Muscle layer of duodenum (tissue), 2 donors: ENCODE results near the gene UBR4.

ENCODE experiments used
- H3K27ac ChIP-seq: one replicate; pipeline ENCODE4 v1.7.0; 2013; ENCODE audit warnings: mild to moderate bottlenecking, low read length
- H3K27me3 ChIP-seq: one replicate; pipeline ENCODE4 v1.7.0; 2013; ENCODE audit warnings: low read depth, mild to moderate bottlenecking, control low read depth, low read length
- H3K36me3 ChIP-seq, 2 donors: one replicate each; pipeline ENCODE4 v1.7.0; 2013; ENCODE audit warnings: low read length in 2 of 2, control low read depth in 1 of 2, mild to moderate bottlenecking in 1 of 2; ENCODE audit not compliant: insufficient read depth in 2 of 2, control insufficient read depth in 1 of 2
- H3K4me1 ChIP-seq, 2 donors: one replicate each; pipeline ENCODE4 v1.7.0; 2013; ENCODE audit warnings: low read length in 2 of 2, mild to moderate bottlenecking in 2 of 2, control low read depth in 1 of 2, moderate library complexity in 1 of 2; ENCODE audit not compliant: insufficient read depth in 2 of 2, control insufficient read depth in 1 of 2
- H3K4me3 ChIP-seq, 2 donors: one replicate each; pipeline ENCODE4 v1.7.0; 2013; ENCODE audit warnings: low read length in 2 of 2, low read depth in 1 of 2, mild to moderate bottlenecking in 1 of 2
- H3K9me3 ChIP-seq, 2 donors: one replicate each; pipeline ENCODE4 v1.7.0; 2013; ENCODE audit warnings: low read length in 2 of 2, control low read depth in 1 of 2, mild to moderate bottlenecking in 1 of 2; ENCODE audit not compliant: control insufficient read depth in 1 of 2
- donor health status: healthy.

The UBR4 gene

GRCh38 chr1:19164274-19165015 lies 45.6 kb downstream of the UBR4 start:
- Histone ChIP-seq H3K4me3 (no peak overlapping the region), H3K9me3 (no peaks in the 10 kb centered on the region), H3K27me3 (no peaks in the 10 kb centered on the region), H3K27ac (no peak overlapping the region), H3K4me1 (peaks cover 0 to 9% of the 10 kb centered on the region in 2 donors), H3K36me3 (peaks cover 95 to 100% of the 10 kb centered on the region in 2 donors)

- Histone ChIP-seq H3K27me3 (no peaks in the 10 kb centered on the region), H3K4me1 (peaks cover 0 to 9% of the 10 kb centered on the region in 2 donors), H3K27ac (no peak overlapping the region), H3K9me3 (no peaks in the 10 kb centered on the region), H3K4me3 (no peak overlapping the region), H3K36me3 (peaks cover 94 to 100% of the 10 kb centered on the region in 2 donors)
Observed at GRCh38 chr1:19163261-19163660, 46.8 kb downstream of the UBR4 start.

DNA sequence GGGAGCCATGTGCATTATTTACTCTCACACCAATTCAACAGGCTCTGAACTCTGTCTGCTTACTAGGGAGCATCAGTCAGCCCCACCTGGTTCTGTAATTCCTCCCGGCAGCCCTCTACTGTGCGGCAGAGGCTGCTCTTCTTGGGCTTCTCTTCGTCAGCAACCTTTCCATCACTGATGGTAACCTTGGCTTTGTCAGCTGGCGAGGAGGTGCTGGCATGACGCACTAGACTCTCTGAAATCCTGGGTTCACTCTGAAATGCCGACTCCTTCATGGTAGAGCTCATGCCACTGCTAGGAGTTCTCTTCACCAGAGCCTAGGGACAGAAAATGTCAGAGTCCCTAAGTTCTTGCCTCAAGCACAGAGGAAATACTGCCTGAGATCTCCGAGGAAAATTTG lies 49.2 kb downstream of the UBR4 start:
- Histone ChIP-seq H3K36me3 (peaks cover 96 to 100% of the 10 kb centered on the region in 2 donors), H3K4me3 (no peak overlapping the region), H3K27me3 (no peaks in the 10 kb centered on the region), H3K9me3 (no peaks in the 10 kb centered on the region), H3K4me1 (peaks cover 0 to 9% of the 10 kb centered on the region in 2 donors), H3K27ac (no peak overlapping the region)

- no peak overlapping the region for H3K4me3 ChIP-seq
- no peaks in the 10 kb centered on the region for H3K4me1 ChIP-seq
- H3K36me3 ChIP-seq, result peaks cover 96 to 99% of the 10 kb centered on the region in 2 donors
- no peak overlapping the region for H3K27ac ChIP-seq
- no peaks in the 10 kb centered on the region for H3K27me3 ChIP-seq
- H3K9me3 ChIP-seq, result no peaks in the 10 kb centered on the region
Observed at GRCh38 chr1:19157653-19158052, 52.4 kb downstream of the UBR4 start.

- H3K4me1 ChIP-seq, result no peaks in the 10 kb centered on the region
- no peak overlapping the region for H3K27ac ChIP-seq
- H3K27me3 ChIP-seq, result no peaks in the 10 kb centered on the region
- peaks cover 96 to 99% of the 10 kb centered on the region in 2 donors for H3K36me3 ChIP-seq
- no peak overlapping the region for H3K4me3 ChIP-seq
- no peaks in the 10 kb centered on the region for H3K9me3 ChIP-seq
Observed at GRCh38 chr1:19156676-19157075, 53.4 kb downstream of the UBR4 start.

- Histone ChIP-seq H3K4me1 (no peaks in the 10 kb centered on the region), H3K9me3 (no peaks in the 10 kb centered on the region), H3K4me3 (no peak overlapping the region), H3K36me3 (peaks cover 96 to 99% of the 10 kb centered on the region in 2 donors), H3K27me3 (no peaks in the 10 kb centered on the region), H3K27ac (no peak overlapping the region)
Observed at GRCh38 chr1:19154876-19155275, 55.2 kb downstream of the UBR4 start.

DNA sequence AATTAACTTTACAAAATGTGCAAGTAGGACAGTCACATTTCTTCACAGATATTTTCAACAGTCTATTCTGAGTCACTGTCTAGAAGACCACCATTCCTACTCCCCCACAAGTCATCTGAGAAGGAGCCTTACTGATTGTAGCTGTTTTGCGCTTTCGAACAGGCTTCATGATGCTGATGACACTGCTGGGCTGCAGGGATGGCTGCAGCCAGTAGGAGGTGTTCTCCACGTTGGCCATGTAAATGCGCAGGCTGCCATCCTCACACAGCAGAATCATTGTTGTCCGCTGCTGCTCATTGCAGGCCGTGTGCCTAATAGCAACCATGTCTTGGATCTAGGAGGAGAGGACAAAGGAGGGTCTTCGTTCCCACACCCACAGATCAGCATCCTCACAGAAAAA lies 56.9 kb downstream of the UBR4 start:
- Histone ChIP-seq H3K27me3 (no peaks in the 10 kb centered on the region), H3K36me3 (peaks cover 99% of the 10 kb centered on the region in 2 donors), H3K9me3 (no peaks in the 10 kb centered on the region), H3K4me1 (no peaks in the 10 kb centered on the region), H3K4me3 (no peak overlapping the region), H3K27ac (no peak overlapping the region)

GRCh38 chr1:19151537-19151936 lies 58.5 kb downstream of the UBR4 start:
- Histone ChIP-seq H3K27ac (no peak overlapping the region), H3K9me3 (no peaks in the 10 kb centered on the region), H3K27me3 (no peaks in the 10 kb centered on the region), H3K4me3 (no peak overlapping the region), H3K36me3 (peaks cover 99% of the 10 kb centered on the region in 2 donors), H3K4me1 (no peaks in the 10 kb centered on the region)

DNA sequence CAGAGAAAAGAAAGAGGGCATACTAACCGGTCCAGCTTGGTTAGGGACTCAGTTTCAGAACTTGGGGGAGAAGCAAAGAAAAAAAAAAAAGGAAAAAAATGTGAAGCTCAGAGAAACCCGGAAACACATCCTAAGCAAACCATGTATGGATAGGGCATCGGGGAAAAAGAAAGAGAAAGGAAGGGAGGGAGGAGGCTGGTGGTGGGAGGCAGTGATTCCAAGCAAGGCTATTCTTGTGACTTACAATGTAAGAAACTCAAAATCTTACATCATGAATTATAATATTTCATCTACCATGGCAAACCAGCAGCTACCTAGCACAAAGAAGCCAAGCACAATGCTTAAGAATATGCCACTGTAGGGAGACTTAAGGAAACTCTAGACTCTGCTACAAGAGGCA lies 60.3 kb downstream of the UBR4 start:
- H3K4me1 ChIP-seq, result no peaks in the 10 kb centered on the region
- H3K36me3 ChIP-seq, result peaks cover 99% of the 10 kb centered on the region in 2 donors
- no peaks in the 10 kb centered on the region for H3K9me3 ChIP-seq
- no peak overlapping the region for H3K4me3 ChIP-seq
- H3K27ac ChIP-seq, result no peak overlapping the region
- H3K27me3 ChIP-seq, result no peaks in the 10 kb centered on the region

DNA sequence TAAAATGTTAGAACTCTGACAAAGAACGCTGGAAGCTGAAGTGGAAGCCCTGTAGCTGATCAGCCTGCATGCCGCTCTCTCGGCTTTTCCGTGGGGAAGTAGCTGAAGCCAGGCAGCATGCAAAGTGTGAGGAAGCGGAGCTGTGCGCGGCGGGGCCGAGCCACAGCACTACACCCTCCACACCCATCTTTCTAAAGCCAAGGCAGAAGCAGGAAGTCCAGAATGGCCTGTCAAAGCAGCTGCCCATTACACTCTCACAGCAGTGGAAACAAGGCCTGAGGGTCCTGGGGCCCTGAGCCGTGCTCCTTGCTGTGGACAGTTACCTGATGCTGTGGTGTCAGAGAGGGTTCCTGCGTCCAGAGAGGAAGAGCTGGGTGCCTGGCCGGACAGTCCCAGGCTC lies 69.6 kb downstream of the UBR4 start:
- no peak overlapping the region for H3K4me3 ChIP-seq
- no peaks in the 10 kb centered on the region for H3K4me1 ChIP-seq
- H3K36me3 ChIP-seq, result peaks cover 73 to 90% of the 10 kb centered on the region in 2 donors
- H3K27ac ChIP-seq, result no peak overlapping the region
- H3K27me3 ChIP-seq, result no peaks in the 10 kb centered on the region
- H3K9me3 ChIP-seq, result no peaks in the 10 kb centered on the region

DNA sequence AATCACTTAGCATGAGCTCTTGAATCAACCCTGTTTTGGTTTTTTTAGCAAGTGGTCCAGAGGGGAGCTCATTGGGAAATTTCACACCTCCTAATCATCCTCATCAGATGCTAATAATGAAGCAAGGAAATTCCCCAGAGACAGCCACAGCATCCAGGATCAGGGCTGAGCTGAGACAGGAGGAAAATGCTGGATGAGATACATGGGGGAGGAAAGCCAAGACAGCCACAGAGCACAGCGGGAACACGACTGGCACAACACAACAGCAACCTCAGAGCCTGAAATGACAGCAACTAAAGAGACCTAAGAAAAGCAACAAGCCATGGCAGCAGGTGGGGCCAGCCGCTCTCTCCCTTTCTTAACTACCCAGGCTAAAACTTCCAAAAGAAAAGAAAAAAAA lies 70.4 kb downstream of the UBR4 start:
- Histone ChIP-seq H3K27ac (no peak overlapping the region), H3K27me3 (no peaks in the 10 kb centered on the region), H3K4me3 (no peak overlapping the region), H3K36me3 (peaks cover 71 to 90% of the 10 kb centered on the region in 2 donors), H3K4me1 (no peaks in the 10 kb centered on the region), H3K9me3 (no peaks in the 10 kb centered on the region)
